ENCODE measurements around the gene OVCA2.

OVCA2 gene

DNA sequence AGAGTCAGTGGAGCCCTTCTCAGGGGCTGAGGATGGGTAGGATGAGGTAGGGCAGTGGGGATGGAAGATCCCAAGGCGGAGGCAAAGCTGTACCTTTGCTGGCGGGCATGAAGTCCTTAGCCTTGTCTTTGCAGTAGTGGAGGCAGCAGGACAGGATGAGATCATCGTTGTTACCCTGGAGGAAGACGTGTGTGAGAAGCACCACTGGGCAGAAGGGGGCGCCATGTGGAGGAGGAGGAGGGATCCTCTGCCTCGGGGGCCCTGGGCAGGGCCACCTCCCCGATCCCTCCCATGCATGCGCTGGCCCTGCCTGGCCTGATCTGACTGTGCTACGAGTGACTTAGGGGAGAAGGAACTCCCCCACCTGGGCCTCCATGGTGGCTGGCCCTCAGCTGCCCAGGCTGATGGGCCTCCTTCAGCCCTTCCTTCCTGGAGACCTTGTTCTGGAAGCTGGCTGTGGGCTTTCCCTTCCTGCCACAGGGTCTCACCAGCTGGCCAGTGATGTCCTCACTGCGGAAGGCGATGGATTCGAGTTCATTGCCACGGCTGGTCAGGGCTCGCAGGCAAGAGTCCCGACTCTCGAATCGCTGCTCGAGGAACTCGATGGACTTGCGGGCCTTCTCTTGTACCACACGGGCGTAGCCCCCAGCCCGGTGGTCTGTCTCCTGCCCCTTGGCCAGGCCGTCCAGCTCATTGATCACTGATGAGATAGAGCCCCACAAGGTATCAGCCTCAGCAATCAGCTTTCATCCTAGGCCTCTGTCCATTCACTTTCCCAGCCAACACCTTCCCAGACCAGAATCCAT is 23.4 kb downstream of the OVCA2 start (continued):
- TF ChIP-seq, protein P1, sequence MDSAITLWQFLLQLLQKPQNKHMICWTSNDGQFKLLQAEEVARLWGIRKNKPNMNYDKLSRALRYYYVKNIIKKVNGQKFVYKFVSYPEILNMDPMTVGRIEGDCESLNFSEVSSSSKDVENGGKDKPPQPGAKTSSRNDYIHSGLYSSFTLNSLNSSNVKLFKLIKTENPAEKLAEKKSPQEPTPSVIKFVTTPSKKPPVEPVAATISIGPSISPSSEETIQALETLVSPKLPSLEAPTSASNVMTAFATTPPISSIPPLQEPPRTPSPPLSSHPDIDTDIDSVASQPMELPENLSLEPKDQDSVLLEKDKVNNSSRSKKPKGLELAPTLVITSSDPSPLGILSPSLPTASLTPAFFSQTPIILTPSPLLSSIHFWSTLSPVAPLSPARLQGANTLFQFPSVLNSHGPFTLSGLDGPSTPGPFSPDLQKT (IDR thresholded peaks at IDR 0.05; ENCODE audit: borderline replicate concordance, low read depth, low read length) = no peak
- TF ChIP-seq ZSCAN16 (tag by site-specific recombination; IDR thresholded peaks at IDR 0.05) = no peak
- TF ChIP-seq ZFP69B (tag by site-specific recombination; IDR thresholded peaks at IDR 0.05) = peak; percentile 54; the same call in 1 of the 2 replicates
- TF ChIP-seq ZNF112 (tag by site-specific recombination; IDR thresholded peaks at IDR 0.05) = no peak
- TF ChIP-seq, protein P2, sequence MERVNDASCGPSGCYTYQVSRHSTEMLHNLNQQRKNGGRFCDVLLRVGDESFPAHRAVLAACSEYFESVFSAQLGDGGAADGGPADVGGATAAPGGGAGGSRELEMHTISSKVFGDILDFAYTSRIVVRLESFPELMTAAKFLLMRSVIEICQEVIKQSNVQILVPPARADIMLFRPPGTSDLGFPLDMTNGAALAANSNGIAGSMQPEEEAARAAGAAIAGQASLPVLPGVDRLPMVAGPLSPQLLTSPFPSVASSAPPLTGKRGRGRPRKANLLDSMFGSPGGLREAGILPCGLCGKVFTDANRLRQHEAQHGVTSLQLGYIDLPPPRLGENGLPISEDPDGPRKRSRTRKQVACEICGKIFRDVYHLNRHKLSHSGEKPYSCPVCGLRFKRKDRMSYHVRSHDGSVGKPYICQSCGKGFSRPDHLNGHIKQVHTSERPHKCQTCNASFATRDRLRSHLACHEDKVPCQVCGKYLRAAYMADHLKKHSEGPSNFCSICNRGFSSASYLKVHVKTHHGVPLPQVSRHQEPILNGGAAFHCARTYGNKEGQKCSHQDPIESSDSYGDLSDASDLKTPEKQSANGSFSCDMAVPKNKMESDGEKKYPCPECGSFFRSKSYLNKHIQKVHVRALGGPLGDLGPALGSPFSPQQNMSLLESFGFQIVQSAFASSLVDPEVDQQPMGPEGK (tag by site-specific recombination; IDR thresholded peaks at IDR 0.05) = peak; percentile 94
- no peak for TF ChIP-seq ZNF335 (tag by site-specific recombination; conservative IDR thresholded peaks at IDR 0.05)
- TF ChIP-seq ZNF623 (tag by site-specific recombination; IDR thresholded peaks at IDR 0.05) = no peak
- TF ChIP-seq IKZF3 (tag by site-specific recombination; IDR thresholded peaks at IDR 0.05) = no peak
- TF ChIP-seq ZFHX2 (tag by site-specific recombination; conservative IDR thresholded peaks at IDR 0.05) = peak; percentile 47
- TF ChIP-seq BCL11B (tag by site-specific recombination; IDR thresholded peaks at IDR 0.05; ENCODE audit: low read depth) = no peak
- no peak for TF ChIP-seq ZNF610 (tag by site-specific recombination; IDR thresholded peaks at IDR 0.05; ENCODE audit: borderline replicate concordance)
- TF ChIP-seq, protein P3, sequence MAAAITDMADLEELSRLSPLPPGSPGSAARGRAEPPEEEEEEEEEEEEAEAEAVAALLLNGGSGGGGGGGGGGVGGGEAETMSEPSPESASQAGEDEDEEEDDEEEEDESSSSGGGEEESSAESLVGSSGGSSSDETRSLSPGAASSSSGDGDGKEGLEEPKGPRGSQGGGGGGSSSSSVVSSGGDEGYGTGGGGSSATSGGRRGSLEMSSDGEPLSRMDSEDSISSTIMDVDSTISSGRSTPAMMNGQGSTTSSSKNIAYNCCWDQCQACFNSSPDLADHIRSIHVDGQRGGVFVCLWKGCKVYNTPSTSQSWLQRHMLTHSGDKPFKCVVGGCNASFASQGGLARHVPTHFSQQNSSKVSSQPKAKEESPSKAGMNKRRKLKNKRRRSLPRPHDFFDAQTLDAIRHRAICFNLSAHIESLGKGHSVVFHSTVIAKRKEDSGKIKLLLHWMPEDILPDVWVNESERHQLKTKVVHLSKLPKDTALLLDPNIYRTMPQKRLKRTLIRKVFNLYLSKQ (tag by site-specific recombination; IDR thresholded peaks at IDR 0.05; ENCODE audit: borderline replicate concordance) = no peak
- no peak for TF ChIP-seq ZNF133 (tag by site-specific recombination; IDR thresholded peaks at IDR 0.05)
- TF ChIP-seq, protein P4, sequence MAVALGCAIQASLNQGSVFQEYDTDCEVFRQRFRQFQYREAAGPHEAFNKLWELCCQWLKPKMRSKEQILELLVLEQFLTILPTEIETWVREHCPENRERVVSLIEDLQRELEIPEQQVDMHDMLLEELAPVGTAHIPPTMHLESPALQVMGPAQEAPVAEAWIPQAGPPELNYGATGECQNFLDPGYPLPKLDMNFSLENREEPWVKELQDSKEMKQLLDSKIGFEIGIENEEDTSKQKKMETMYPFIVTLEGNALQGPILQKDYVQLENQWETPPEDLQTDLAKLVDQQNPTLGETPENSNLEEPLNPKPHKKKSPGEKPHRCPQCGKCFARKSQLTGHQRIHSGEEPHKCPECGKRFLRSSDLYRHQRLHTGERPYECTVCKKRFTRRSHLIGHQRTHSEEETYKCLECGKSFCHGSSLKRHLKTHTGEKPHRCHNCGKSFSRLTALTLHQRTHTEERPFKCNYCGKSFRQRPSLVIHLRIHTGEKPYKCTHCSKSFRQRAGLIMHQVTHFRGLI (tag by site-specific recombination; IDR thresholded peaks at IDR 0.05) = no peak
- TF ChIP-seq ZNF404 (tag by site-specific recombination; IDR thresholded peaks at IDR 0.05) = no peak
- TF ChIP-seq KLF16 (tag by site-specific recombination; IDR thresholded peaks at IDR 0.05) = 0 out of 2 replicates have a peak, but pooled peaks have one; percentile 20
- TF ChIP-seq, protein P5, sequence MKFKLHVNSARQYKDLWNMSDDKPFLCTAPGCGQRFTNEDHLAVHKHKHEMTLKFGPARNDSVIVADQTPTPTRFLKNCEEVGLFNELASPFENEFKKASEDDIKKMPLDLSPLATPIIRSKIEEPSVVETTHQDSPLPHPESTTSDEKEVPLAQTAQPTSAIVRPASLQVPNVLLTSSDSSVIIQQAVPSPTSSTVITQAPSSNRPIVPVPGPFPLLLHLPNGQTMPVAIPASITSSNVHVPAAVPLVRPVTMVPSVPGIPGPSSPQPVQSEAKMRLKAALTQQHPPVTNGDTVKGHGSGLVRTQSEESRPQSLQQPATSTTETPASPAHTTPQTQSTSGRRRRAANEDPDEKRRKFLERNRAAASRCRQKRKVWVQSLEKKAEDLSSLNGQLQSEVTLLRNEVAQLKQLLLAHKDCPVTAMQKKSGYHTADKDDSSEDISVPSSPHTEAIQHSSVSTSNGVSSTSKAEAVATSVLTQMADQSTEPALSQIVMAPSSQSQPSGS (tag by site-specific recombination; IDR thresholded peaks at IDR 0.05; ENCODE audit: low read depth) = peak; percentile 92
- TF ChIP-seq, protein P6, sequence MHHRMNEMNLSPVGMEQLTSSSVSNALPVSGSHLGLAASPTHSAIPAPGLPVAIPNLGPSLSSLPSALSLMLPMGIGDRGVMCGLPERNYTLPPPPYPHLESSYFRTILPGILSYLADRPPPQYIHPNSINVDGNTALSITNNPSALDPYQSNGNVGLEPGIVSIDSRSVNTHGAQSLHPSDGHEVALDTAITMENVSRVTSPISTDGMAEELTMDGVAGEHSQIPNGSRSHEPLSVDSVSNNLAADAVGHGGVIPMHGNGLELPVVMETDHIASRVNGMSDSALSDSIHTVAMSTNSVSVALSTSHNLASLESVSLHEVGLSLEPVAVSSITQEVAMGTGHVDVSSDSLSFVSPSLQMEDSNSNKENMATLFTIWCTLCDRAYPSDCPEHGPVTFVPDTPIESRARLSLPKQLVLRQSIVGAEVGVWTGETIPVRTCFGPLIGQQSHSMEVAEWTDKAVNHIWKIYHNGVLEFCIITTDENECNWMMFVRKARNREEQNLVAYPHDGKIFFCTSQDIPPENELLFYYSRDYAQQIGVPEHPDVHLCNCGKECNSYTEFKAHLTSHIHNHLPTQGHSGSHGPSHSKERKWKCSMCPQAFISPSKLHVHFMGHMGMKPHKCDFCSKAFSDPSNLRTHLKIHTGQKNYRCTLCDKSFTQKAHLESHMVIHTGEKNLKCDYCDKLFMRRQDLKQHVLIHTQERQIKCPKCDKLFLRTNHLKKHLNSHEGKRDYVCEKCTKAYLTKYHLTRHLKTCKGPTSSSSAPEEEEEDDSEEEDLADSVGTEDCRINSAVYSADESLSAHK (tag by site-specific recombination; IDR thresholded peaks at IDR 0.05) = no peak
- no peak for TF ChIP-seq ZNF473 (tag by site-specific recombination; IDR thresholded peaks at IDR 0.05)
- no peak for TF ChIP-seq ZNF132 (tag by site-specific recombination; IDR thresholded peaks at IDR 0.05; ENCODE audit: borderline replicate concordance)
- TF ChIP-seq MZF1 (tag by site-specific recombination; IDR thresholded peaks at IDR 0.05; ENCODE audit: borderline replicate concordance) = no peak
- TF ChIP-seq ZNF555 (tag by site-specific recombination; conservative IDR thresholded peaks at IDR 0.05) = no peak
- TF ChIP-seq, protein P7, sequence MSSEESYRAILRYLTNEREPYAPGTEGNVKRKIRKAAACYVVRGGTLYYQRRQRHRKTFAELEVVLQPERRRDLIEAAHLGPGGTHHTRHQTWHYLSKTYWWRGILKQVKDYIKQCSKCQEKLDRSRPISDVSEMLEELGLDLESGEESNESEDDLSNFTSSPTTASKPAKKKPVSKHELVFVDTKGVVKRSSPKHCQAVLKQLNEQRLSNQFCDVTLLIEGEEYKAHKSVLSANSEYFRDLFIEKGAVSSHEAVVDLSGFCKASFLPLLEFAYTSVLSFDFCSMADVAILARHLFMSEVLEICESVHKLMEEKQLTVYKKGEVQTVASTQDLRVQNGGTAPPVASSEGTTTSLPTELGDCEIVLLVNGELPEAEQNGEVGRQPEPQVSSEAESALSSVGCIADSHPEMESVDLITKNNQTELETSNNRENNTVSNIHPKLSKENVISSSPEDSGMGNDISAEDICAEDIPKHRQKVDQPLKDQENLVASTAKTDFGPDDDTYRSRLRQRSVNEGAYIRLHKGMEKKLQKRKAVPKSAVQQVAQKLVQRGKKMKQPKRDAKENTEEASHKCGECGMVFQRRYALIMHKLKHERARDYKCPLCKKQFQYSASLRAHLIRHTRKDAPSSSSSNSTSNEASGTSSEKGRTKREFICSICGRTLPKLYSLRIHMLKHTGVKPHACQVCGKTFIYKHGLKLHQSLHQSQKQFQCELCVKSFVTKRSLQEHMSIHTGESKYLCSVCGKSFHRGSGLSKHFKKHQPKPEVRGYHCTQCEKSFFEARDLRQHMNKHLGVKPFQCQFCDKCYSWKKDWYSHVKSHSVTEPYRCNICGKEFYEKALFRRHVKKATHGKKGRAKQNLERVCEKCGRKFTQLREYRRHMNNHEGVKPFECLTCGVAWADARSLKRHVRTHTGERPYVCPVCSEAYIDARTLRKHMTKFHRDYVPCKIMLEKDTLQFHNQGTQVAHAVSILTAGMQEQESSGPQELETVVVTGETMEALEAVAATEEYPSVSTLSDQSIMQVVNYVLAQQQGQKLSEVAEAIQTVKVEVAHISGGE (tag by site-specific recombination; conservative IDR thresholded peaks at IDR 0.05; ENCODE audit: low read depth) = no peak
- no peak for TF ChIP-seq ZNF214 (tag by site-specific recombination; IDR thresholded peaks at IDR 0.05; ENCODE audit: borderline replicate concordance)
- TF ChIP-seq GLIS1 (tag by site-specific recombination; IDR thresholded peaks at IDR 0.05) = peak; percentile 70
